Naive thymus-derived CD4-positive, alpha-beta T cell (primary cell): Measurements from ENCODE around the gene GEMIN7. TPM values are rescaled to one million over a fixed set of nuclear protein-coding genes. Genes with fewer than 3 reads are reported as not detected.

ENCODE experiments used
- ATAC-seq: fragments of 150-1000 bp; cut with Tn5 transposase; 2 replicates; pipeline ENCODE4 v1.10.0; 2021; ENCODE audit warnings: mild to moderate bottlenecking, moderate library complexity
- CTCF ChIA-PET: fragments of 350-600 bp; sonication (Branson Sonifier 250); formaldehyde crosslinking; loops from one replicate; lab custom pipeline; 2021; ENCODE audit warnings: antibody characterized with exemption; lab: Charles Lee
- POLR2A ChIA-PET: fragments of 350-600 bp; sonication (Branson Sonifier 250); formaldehyde crosslinking; loops from one replicate; lab custom pipeline; 2021; ENCODE audit warnings: antibody characterized with exemption, inconsistent platforms; lab: Charles Lee
- DNase-seq, 9 donors: peaks; one replicate each; pipeline versions ENCODE4 v3.0.0 to v3.0.0-alpha.2; 2020 to 2022; ENCODE audit warnings: mixed read lengths in 1 of 9
- H3K27ac ChIP-seq: one replicate; pipeline ENCODE4 v1.7.0; 2013; ENCODE audit warnings: mild to moderate bottlenecking, low read depth, low read length, moderate library complexity
- H3K27me3 ChIP-seq, 2 donors: one replicate each; pipeline ENCODE4 v1.7.0; 2013; ENCODE audit warnings: low read length in 2 of 2, mild to moderate bottlenecking in 2 of 2, moderate library complexity in 2 of 2; ENCODE audit not compliant: control insufficient read depth in 2 of 2, insufficient read depth in 2 of 2
- H3K36me3 ChIP-seq, 3 experiments: 1 replicate in 2 of 3; 2 replicates in 1 of 3; pipeline ENCODE4 v1.7.0; 2013; ENCODE audit warnings: low read length in 3 of 3, mild to moderate bottlenecking in 3 of 3, moderate library complexity in 1 of 3; ENCODE audit not compliant: insufficient read depth in 3 of 3, control insufficient read depth in 2 of 3
- H3K4me1 ChIP-seq, 2 donors: one replicate each; pipeline ENCODE4 v1.7.0; 2013; ENCODE audit warnings: low read length in 2 of 2, mild to moderate bottlenecking in 2 of 2, moderate library complexity in 1 of 2; ENCODE audit not compliant: control insufficient read depth in 2 of 2, insufficient read depth in 2 of 2
- H3K4me3 ChIP-seq: 2 replicates; pipeline ENCODE4 v1.7.0; 2013; ENCODE audit warnings: mild to moderate bottlenecking, low read length
- H3K9me3 ChIP-seq, 3 experiments: 1 replicate in 2 of 3; 2 replicates in 1 of 3; pipeline ENCODE4 v1.7.0; 2013; ENCODE audit warnings: low read length in 3 of 3; ENCODE audit not compliant: control insufficient read depth in 2 of 3
- H3K27ac Mint-ChIP-seq, 9 donors: one replicate each; pipeline ENCODE4 v1.8.0; 2020 to 2022; ENCODE audit warnings: mixed read lengths in 9 of 9, mild to moderate bottlenecking in 8 of 9, moderate library complexity in 5 of 9, inconsistent platforms in 2 of 9
- H3K27me3 Mint-ChIP-seq, 5 donors: one replicate each; pipeline ENCODE4 v1.8.0; 2021 to 2022; ENCODE audit warnings: mixed read lengths in 5 of 5, mild to moderate bottlenecking in 1 of 5
- H3K36me3 Mint-ChIP-seq, 5 donors: one replicate each; pipeline ENCODE4 v1.8.0; 2020 to 2022; ENCODE audit warnings: mixed read lengths in 5 of 5, mild to moderate bottlenecking in 3 of 5, inconsistent platforms in 1 of 5
- H3K4me1 Mint-ChIP-seq, 7 donors: one replicate each; pipeline ENCODE4 v1.8.0; 2020 to 2022; ENCODE audit warnings: mixed read lengths in 7 of 7, mild to moderate bottlenecking in 3 of 7, inconsistent platforms in 1 of 7
- H3K4me3 Mint-ChIP-seq, 10 donors: one replicate each; pipeline ENCODE4 v1.8.0; 2020 to 2022; ENCODE audit warnings: mild to moderate bottlenecking in 10 of 10, mixed read lengths in 10 of 10, moderate library complexity in 6 of 10, inconsistent platforms in 2 of 10
- H3K9me3 Mint-ChIP-seq, 11 donors: one replicate each; pipeline ENCODE4 v1.8.0; 2020 to 2022; ENCODE audit warnings: mixed read lengths in 11 of 11, mild to moderate bottlenecking in 4 of 11, inconsistent platforms in 1 of 11, moderate library complexity in 1 of 11
- intact Hi-C, 2 donors: fragments of 100-400 bp; cut with micrococcal nuclease; formaldehyde crosslinking; loops; one replicate each; pipeline ENCODE4 v1.15.1; 2023
- polyA plus RNA-seq, 2 donors: library from polyadenylated mRNA; unstranded; fragments of 300-500 nt; fragmentation: Illumina TruSeq; gene quantifications; one replicate each; pipeline ENCODE4 v1.2.3, GENCODE V29; 2021
- total RNA-seq, 6 experiments: library from RNA in 5 of 6; stranded (reverse) in 5 of 6; gene quantifications; 1 replicate in 5 of 6; 2 replicates in 1 of 6; pipeline ENCODE4 v1.2.3 and lab custom pipeline; 2021 to 2026

Gene GEMIN7
- total and polyA plus RNA-seq, 7 experiments from 2014 or later = 4.9 to 65.5 (median 18.7) TPM

GRCh38 chr19:45138303-45138751 lies 59.3 kb downstream of the GEMIN7 start:
- Mint-ChIP-seq H3K36me3 (peaks cover 0 to 13% (median 7%) of the 10 kb centered on the region in 5 donors), H3K4me1 (peaks cover 0 to 16% (median 7%) of the 10 kb centered on the region in 7 donors), H3K27ac (peak overlapping the region in 1 of 9 donors; percentile 46), H3K4me3 (no peak overlapping the region), H3K27me3 (no peaks in the 10 kb centered on the region), H3K9me3 (no peaks in the 10 kb centered on the region)
- H3K4me3 ChIP-seq = no peak overlapping the region
- CTCF ChIA-PET = interaction anchor here (0.6 kb wide), 1 partner anchor 48 kb away, joined by 3 read pairs; no protein-coding TSS in a partner anchor
- no peaks in the 10 kb centered on the region for H3K4me1 ChIP-seq
- ATAC-seq (no peak), DNase-seq (no peak)
- no peaks in the 10 kb centered on the region for H3K27me3 ChIP-seq
- intact Hi-C loops = no loop called here
- no peaks in the 10 kb centered on the region for H3K9me3 ChIP-seq
- peaks cover 0 to 30% (median 0%) of the 10 kb centered on the region in 3 experiments for H3K36me3 ChIP-seq
- H3K27ac ChIP-seq = no peak overlapping the region
- POLR2A ChIA-PET = no interaction called here

- no peak for DNase-seq
- Mint-ChIP-seq H3K9me3 (no peaks in the 10 kb centered on the region), H3K36me3 (peaks cover 0 to 13% (median 7%) of the 10 kb centered on the region in 5 donors), H3K27ac (no peak overlapping the region), H3K4me1 (peaks cover 0 to 11% (median 3%) of the 10 kb centered on the region in 7 donors), H3K27me3 (no peaks in the 10 kb centered on the region), H3K4me3 (no peak overlapping the region)
- ChIA-PET CTCF (no interaction called here), POLR2A (no interaction called here)
- Histone ChIP-seq H3K27me3 (no peaks in the 10 kb centered on the region), H3K27ac (no peak overlapping the region), H3K9me3 (no peaks in the 10 kb centered on the region), H3K4me1 (no peaks in the 10 kb centered on the region), H3K36me3 (peaks cover 0 to 34% (median 0%) of the 10 kb centered on the region in 3 experiments), H3K4me3 (no peak overlapping the region)
- ATAC-seq = no peak
- intact Hi-C loops = no loop called here
These were observed 60.5 kb downstream of the GEMIN7 start for GRCh38 chr19:45139286-45140143.

GRCh38 chr19:45140144-45140503 lies 61.1 kb downstream of the GEMIN7 start:
- ChIA-PET POLR2A (no interaction called here), CTCF (no interaction called here)
- Histone ChIP-seq H3K4me1 (no peaks in the 10 kb centered on the region), H3K27me3 (no peaks in the 10 kb centered on the region), H3K36me3 (peaks cover 0 to 36% (median 0%) of the 10 kb centered on the region in 3 experiments), H3K9me3 (no peaks in the 10 kb centered on the region), H3K4me3 (no peak overlapping the region), H3K27ac (no peak overlapping the region)
- Mint-ChIP-seq H3K4me3 (no peak overlapping the region), H3K36me3 (peaks cover 0 to 13% (median 7%) of the 10 kb centered on the region in 5 donors), H3K27ac (no peak overlapping the region), H3K9me3 (no peaks in the 10 kb centered on the region), H3K4me1 (peaks cover 0 to 11% (median 3%) of the 10 kb centered on the region in 7 donors), H3K27me3 (no peaks in the 10 kb centered on the region)
- intact Hi-C loops = no loop called here
- DNase-seq (no peak), ATAC-seq (no peak)

- Mint-ChIP-seq H3K27me3 (no peaks in the 10 kb centered on the region), H3K4me1 (peaks cover 0 to 11% (median 3%) of the 10 kb centered on the region in 7 donors), H3K4me3 (no peak overlapping the region), H3K9me3 (no peaks in the 10 kb centered on the region), H3K27ac (no peak overlapping the region), H3K36me3 (peaks cover 0 to 13% (median 7%) of the 10 kb centered on the region in 5 donors)
- ChIA-PET CTCF (no interaction called here), POLR2A (no interaction called here)
- no peaks in the 10 kb centered on the region for H3K9me3 ChIP-seq
- intact Hi-C loops = no loop called here
- H3K36me3 ChIP-seq = peaks cover 0 to 40% (median 0%) of the 10 kb centered on the region in 3 experiments
- H3K4me3 ChIP-seq = no peak overlapping the region
- H3K27ac ChIP-seq = no peak overlapping the region
- no peaks in the 10 kb centered on the region for H3K27me3 ChIP-seq
- ATAC-seq (no peak), DNase-seq (no peak)
- no peaks in the 10 kb centered on the region for H3K4me1 ChIP-seq
These were observed 61.5 kb downstream of the GEMIN7 start for GRCh38 chr19:45140533-45140932.

Other genes starting within 250 kb of the GEMIN7 start
- 1 to 10 TPM in 3 of 5 experiments, under 1 TPM in 2; 0.17 to 9.2 (median 1.2) TPM for gene NECTIN2, start 233.0 kb upstream of the GEMIN7 start, total RNA-seq
- gene NECTIN2, start 233.0 kb upstream of the GEMIN7 start, polyA plus RNA-seq = under 1 TPM in 1 of 2 donors, not detected in 1; 0.16 TPM
- 10 to 100 TPM; 26.3 to 73.3 (median 37.5) TPM for gene TOMM40, start 188.0 kb upstream of the GEMIN7 start, total RNA-seq
- 10 to 100 TPM; 26.5 to 44.8 TPM for gene TOMM40, start 188.0 kb upstream of the GEMIN7 start, polyA plus RNA-seq
- gene APOE, start 173.5 kb upstream of the GEMIN7 start, total RNA-seq = 1 to 10 TPM in 4 of 5 experiments, under 1 TPM in 1; 0.41 to 7.9 (median 4.0) TPM
- gene APOE, start 173.5 kb upstream of the GEMIN7 start, polyA plus RNA-seq = not detected
- gene APOC1, start 164.7 kb upstream of the GEMIN7 start, total RNA-seq = 1 to 10 TPM in 2 of 5 experiments, not detected in 3; 1.7 to 5.2 TPM
- not detected for gene APOC1, start 164.7 kb upstream of the GEMIN7 start, polyA plus RNA-seq
- gene APOC4, start 137.0 kb upstream of the GEMIN7 start, total RNA-seq = not detected
- not detected for gene APOC4, start 137.0 kb upstream of the GEMIN7 start, polyA plus RNA-seq
- 1 to 10 TPM in 1 of 5 experiments, not detected in 4; 1.7 TPM for gene APOC2, start 133.2 kb upstream of the GEMIN7 start, total RNA-seq
- not detected for gene APOC2, start 133.2 kb upstream of the GEMIN7 start, polyA plus RNA-seq
- 10 to 100 TPM; 68.4 to 83.3 (median 76.8) TPM for gene CLPTM1, start 123.9 kb upstream of the GEMIN7 start, total RNA-seq
- 10 to 100 TPM; 11.7 to 25.6 TPM for gene CLPTM1, start 123.9 kb upstream of the GEMIN7 start, polyA plus RNA-seq
- 10 to 100 TPM; 30.7 to 87.3 (median 71.3) TPM for gene RELB, start 77.8 kb upstream of the GEMIN7 start, total RNA-seq
- 10 to 100 TPM; 13.4 to 14.7 TPM for gene RELB, start 77.8 kb upstream of the GEMIN7 start, polyA plus RNA-seq
- 100 to 1,000 TPM in 4 of 5 experiments, 10 to 100 TPM in 1; 94.7 to 185 (median 163) TPM for gene CLASRP, start 40.2 kb upstream of the GEMIN7 start, total RNA-seq
- gene CLASRP, start 40.2 kb upstream of the GEMIN7 start, polyA plus RNA-seq = 10 to 100 TPM in 1 of 2 donors, 1 to 10 TPM in 1; 3.6 to 10.8 TPM
- 1 to 10 TPM in 3 of 5 experiments, under 1 TPM in 2; 0.57 to 3.6 (median 2.2) TPM for gene ZNF296, start 2.8 kb upstream of the GEMIN7 start, total RNA-seq
- gene ZNF296, start 2.8 kb upstream of the GEMIN7 start, polyA plus RNA-seq = 1 to 10 TPM; 1.1 to 1.2 TPM
- 10 to 100 TPM; 20.0 to 28.3 (median 21.9) TPM for gene PPP1R37, start 13.9 kb downstream of the GEMIN7 start, total RNA-seq
- gene PPP1R37, start 13.9 kb downstream of the GEMIN7 start, polyA plus RNA-seq = 1 to 10 TPM; 1.4 to 1.5 TPM
- 1 to 10 TPM in 1 of 5 experiments, under 1 TPM in 4; 0.07 to 1.2 (median 0.73) TPM for gene NKPD1, start 81.7 kb downstream of the GEMIN7 start, total RNA-seq
- gene NKPD1, start 81.7 kb downstream of the GEMIN7 start, polyA plus RNA-seq = under 1 TPM; 0.41 to 0.60 TPM
- 10 to 100 TPM; 44.6 to 61.9 (median 53.0) TPM for gene TRAPPC6A, start 99.0 kb downstream of the GEMIN7 start, total RNA-seq
- 100 to 1,000 TPM; 173 to 174 TPM for gene TRAPPC6A, start 99.0 kb downstream of the GEMIN7 start, polyA plus RNA-seq
- gene BLOC1S3, start 99.5 kb downstream of the GEMIN7 start, total RNA-seq = 10 to 100 TPM; 13.7 to 24.9 (median 15.4) TPM
- 10 to 100 TPM in 1 of 2 donors, 1 to 10 TPM in 1; 6.9 to 17.4 TPM for gene BLOC1S3, start 99.5 kb downstream of the GEMIN7 start, polyA plus RNA-seq
- not detected for gene EXOC3L2, start 166.1 kb downstream of the GEMIN7 start, total RNA-seq
- not detected for gene EXOC3L2, start 166.1 kb downstream of the GEMIN7 start, polyA plus RNA-seq
- 10 to 100 TPM; 22.4 to 39.2 (median 25.5) TPM for gene MARK4, start 172.0 kb downstream of the GEMIN7 start, total RNA-seq
- gene MARK4, start 172.0 kb downstream of the GEMIN7 start, polyA plus RNA-seq = under 1 TPM; 0.70 to 0.74 TPM
- not detected for gene CKM, start 243.6 kb downstream of the GEMIN7 start, total RNA-seq
- gene CKM, start 243.6 kb downstream of the GEMIN7 start, polyA plus RNA-seq = not detected